Activated naive CD4-positive, alpha-beta T cell treated with anti-CD3 and anti-CD28 coated beads for 36 hours (primary cell): ENCODE results near the gene ZNF862. TPM values are rescaled to one million over a fixed set of nuclear protein-coding genes. Genes with fewer than 3 reads are reported as not detected.

Source experiments
- CTCF ChIA-PET: fragments of 350-600 bp; sonication (Branson Sonifier 250); formaldehyde crosslinking; loops from one replicate; lab custom pipeline; 2021; ENCODE audit warnings: antibody characterized with exemption; lab: Charles Lee
- DNase-seq: peaks from one replicate; pipeline ENCODE4 v3.0.0-alpha.2; 2020
- H3K27ac Mint-ChIP-seq: one replicate; pipeline ENCODE4 v1.8.0; 2021; ENCODE audit warnings: mild to moderate bottlenecking, mixed read lengths
- H3K27me3 Mint-ChIP-seq: one replicate; pipeline ENCODE4 v1.8.0; 2021; ENCODE audit warnings: low read depth, mixed read lengths
- H3K36me3 Mint-ChIP-seq: one replicate; pipeline ENCODE4 v1.8.0; 2021; ENCODE audit warnings: low read depth, mixed read lengths
- H3K4me1 Mint-ChIP-seq: one replicate; pipeline ENCODE4 v1.8.0; 2021; ENCODE audit warnings: low read depth, mixed read lengths
- H3K4me3 Mint-ChIP-seq: one replicate; pipeline ENCODE4 v1.8.0; 2021; ENCODE audit warnings: mild to moderate bottlenecking, moderate library complexity, mixed read lengths
- H3K9me3 Mint-ChIP-seq: one replicate; pipeline ENCODE4 v1.8.0; 2021; ENCODE audit warnings: mixed read lengths
- intact Hi-C: fragments of 100-400 bp; cut with micrococcal nuclease; formaldehyde crosslinking; loops from one replicate; pipeline ENCODE4 v1.15.1; 2023
- total RNA-seq, 2 experiments: library from RNA; stranded (reverse); gene quantifications; one replicate each; pipeline ENCODE4 v1.2.3, GENCODE V29; 2021

ZNF862 gene
- 10 to 100 TPM; 17.6 to 19.4 TPM for total RNA-seq

GRCh38 chr7:149838224-149838991, at the start of gene ZNF862:
ZNF862 (plus strand) TSS chr7:149838375; CDS start chr7:149838612, 237 bp downstream.
- DNase-seq, result peak; percentile 96
- Mint-ChIP-seq H3K36me3 (no peaks in the 10 kb centered on the region), H3K27me3 (no peaks in the 10 kb centered on the region), H3K27ac (peak within 1 kb of the TSS; percentile 80), H3K4me3 (peak within 1 kb of the TSS; percentile 76), H3K9me3 (no peaks in the 10 kb centered on the region), H3K4me1 (peaks cover 26% of the 10 kb centered on the region)
- intact Hi-C loops, result loop anchor here (1.0 to 2.0 kb wide), 6 partner anchors 16 to 541 kb away; partner anchors contain the start of genes ATP6V0E2 and ZNF775
- CTCF ChIA-PET, result interaction anchor here (0.7 to 2.2 kb wide), 6 partner anchors 11 to 64 kb away, joined by 3 to 18 read pairs (median 4); no protein-coding TSS in a partner anchor

GRCh38 chr7:149789101-149789500, 49.1 kb upstream of the ZNF862 start:
- Mint-ChIP-seq H3K4me1 (peaks cover 3% of the 10 kb centered on the region), H3K27me3 (peaks cover 14% of the 10 kb centered on the region), H3K4me3 (no peak overlapping the region), H3K36me3 (no peaks in the 10 kb centered on the region), H3K27ac (no peak overlapping the region), H3K9me3 (no peaks in the 10 kb centered on the region)
- intact Hi-C loops, result no loop called here
- DNase-seq, result no peak
- CTCF ChIA-PET, result interaction anchor here (2.6 kb wide), 1 partner anchor 126 kb away, joined by 11 read pairs; no protein-coding TSS in a partner anchor

GRCh38 chr7:149790146-149790548, 48.0 kb upstream of the ZNF862 start:
- Mint-ChIP-seq H3K9me3 (no peaks in the 10 kb centered on the region), H3K27me3 (peaks cover 14% of the 10 kb centered on the region), H3K36me3 (no peaks in the 10 kb centered on the region), H3K4me3 (no peak overlapping the region), H3K27ac (no peak overlapping the region), H3K4me1 (peaks cover 3% of the 10 kb centered on the region)
- CTCF ChIA-PET, result interaction anchor here (1.6 to 2.6 kb wide), 2 partner anchors 23 to 127 kb away, joined by 3 to 11 read pairs; no protein-coding TSS in a partner anchor
- DNase-seq, result peak; percentile 57
- intact Hi-C loops, result loop anchor here (2.0 kb wide), 1 partner anchor 127 kb away; no protein-coding TSS in a partner anchor

- H3K36me3 Mint-ChIP-seq, result no peaks in the 10 kb centered on the region
- H3K27me3 Mint-ChIP-seq, result peaks cover 14% of the 10 kb centered on the region
- no peak overlapping the region for H3K27ac Mint-ChIP-seq
- CTCF ChIA-PET, result interaction anchor here (1.6 to 2.6 kb wide), 2 partner anchors 22 to 128 kb away, joined by 3 to 11 read pairs; no protein-coding TSS in a partner anchor
- peaks cover 3% of the 10 kb centered on the region for H3K4me1 Mint-ChIP-seq
- no peaks in the 10 kb centered on the region for H3K9me3 Mint-ChIP-seq
- intact Hi-C loops, result loop anchor here (2.0 kb wide), 1 partner anchor 128 kb away; no protein-coding TSS in a partner anchor
- no peak for DNase-seq
- H3K4me3 Mint-ChIP-seq, result no peak overlapping the region
Observed at GRCh38 chr7:149790754-149791360, 47.3 kb upstream of the ZNF862 start.

GRCh38 chr7:149791411-149792219, 46.6 kb upstream of the ZNF862 start:
- Mint-ChIP-seq H3K27ac (no peak overlapping the region), H3K9me3 (no peaks in the 10 kb centered on the region), H3K4me1 (peaks cover 3% of the 10 kb centered on the region), H3K27me3 (peaks cover 14% of the 10 kb centered on the region), H3K4me3 (no peak overlapping the region), H3K36me3 (no peaks in the 10 kb centered on the region)
- CTCF ChIA-PET, result interaction anchor here (1.1 to 2.6 kb wide), 2 partner anchors 49 to 129 kb away, joined by 3 to 11 read pairs; no protein-coding TSS in a partner anchor
- no peak for DNase-seq
- intact Hi-C loops, result loop anchor here (2.0 kb wide), 1 partner anchor 129 kb away; no protein-coding TSS in a partner anchor

- H3K4me1 Mint-ChIP-seq, result peaks cover 3% of the 10 kb centered on the region
- intact Hi-C loops, result no loop called here
- CTCF ChIA-PET, result interaction anchor here (1.1 kb wide), 1 partner anchor 50 kb away, joined by 3 read pairs; no protein-coding TSS in a partner anchor
- H3K36me3 Mint-ChIP-seq, result no peaks in the 10 kb centered on the region
- DNase-seq, result no peak
- H3K27me3 Mint-ChIP-seq, result peaks cover 14% of the 10 kb centered on the region
- H3K9me3 Mint-ChIP-seq, result no peaks in the 10 kb centered on the region
- H3K4me3 Mint-ChIP-seq, result no peak overlapping the region
- H3K27ac Mint-ChIP-seq, result no peak overlapping the region
Observed at GRCh38 chr7:149792220-149792595, 46.0 kb upstream of the ZNF862 start.

- intact Hi-C loops, result no loop called here
- no peaks in the 10 kb centered on the region for H3K36me3 Mint-ChIP-seq
Observed at GRCh38 chr7:149793261-149793660, 44.9 kb upstream of the ZNF862 start.

GRCh38 chr7:149794661-149795060, 43.5 kb upstream of the ZNF862 start:
- intact Hi-C loops, result loop anchor here (5.0 kb wide), 1 partner anchor 52 kb away; no protein-coding TSS in a partner anchor
- Mint-ChIP-seq H3K4me1 (peaks cover 3% of the 10 kb centered on the region), H3K27ac (no peak overlapping the region), H3K4me3 (no peak overlapping the region), H3K36me3 (no peaks in the 10 kb centered on the region), H3K27me3 (peaks cover 7% of the 10 kb centered on the region), H3K9me3 (no peaks in the 10 kb centered on the region)
- no peak for DNase-seq
- CTCF ChIA-PET, result interaction anchor here (0.7 to 0.9 kb wide), 2 partner anchors 11 to 46 kb away, joined by 3 read pairs; no protein-coding TSS in a partner anchor

More at GRCh38 chr7:149793261-149793660, 44.9 kb upstream of the ZNF862 start:
- CTCF ChIA-PET, result no interaction called here
- no peaks in the 10 kb centered on the region for H3K9me3 Mint-ChIP-seq
- no peak overlapping the region for H3K4me3 Mint-ChIP-seq
- DNase-seq, result no peak
- H3K4me1 Mint-ChIP-seq, result peaks cover 3% of the 10 kb centered on the region
- peaks cover 14% of the 10 kb centered on the region for H3K27me3 Mint-ChIP-seq
- H3K27ac Mint-ChIP-seq, result no peak overlapping the region

- CTCF ChIA-PET, result interaction anchor here (0.7 to 0.9 kb wide), 2 partner anchors 11 to 45 kb away, joined by 3 read pairs; no protein-coding TSS in a partner anchor
- H3K9me3 Mint-ChIP-seq, result no peaks in the 10 kb centered on the region
Observed at GRCh38 chr7:149795126-149795525, 43.0 kb upstream of the ZNF862 start.

GRCh38 chr7:149796287-149796860, 41.8 kb upstream of the ZNF862 start:
- no peaks in the 10 kb centered on the region for H3K4me1 Mint-ChIP-seq
- intact Hi-C loops, result loop anchor here (5.0 kb wide), 1 partner anchor 54 kb away; no protein-coding TSS in a partner anchor
- DNase-seq, result no peak
- H3K27me3 Mint-ChIP-seq, result no peaks in the 10 kb centered on the region
- no peaks in the 10 kb centered on the region for H3K36me3 Mint-ChIP-seq
- no peaks in the 10 kb centered on the region for H3K9me3 Mint-ChIP-seq
- H3K4me3 Mint-ChIP-seq, result no peak overlapping the region
- CTCF ChIA-PET, result interaction anchor here (1.2 to 2.1 kb wide), 2 partner anchors 11 to 134 kb away, joined by 3 to 8 read pairs; no protein-coding TSS in a partner anchor
- H3K27ac Mint-ChIP-seq, result no peak overlapping the region

More at GRCh38 chr7:149795126-149795525, 43.0 kb upstream of the ZNF862 start:
- no peaks in the 10 kb centered on the region for H3K4me1 Mint-ChIP-seq
- no peak for DNase-seq
- no peak overlapping the region for H3K27ac Mint-ChIP-seq
- peaks cover 4% of the 10 kb centered on the region for H3K27me3 Mint-ChIP-seq
- H3K36me3 Mint-ChIP-seq, result no peaks in the 10 kb centered on the region
- H3K4me3 Mint-ChIP-seq, result no peak overlapping the region
- intact Hi-C loops, result loop anchor here (5.0 kb wide), 1 partner anchor 53 kb away; no protein-coding TSS in a partner anchor

- CTCF ChIA-PET, result interaction anchor here (2.1 kb wide), 1 partner anchor 9 kb away, joined by 8 read pairs; no protein-coding TSS in a partner anchor
- Mint-ChIP-seq H3K4me3 (no peak overlapping the region), H3K36me3 (no peaks in the 10 kb centered on the region), H3K4me1 (no peaks in the 10 kb centered on the region), H3K9me3 (no peaks in the 10 kb centered on the region), H3K27ac (no peak overlapping the region), H3K27me3 (no peaks in the 10 kb centered on the region)
- no peak for DNase-seq
- intact Hi-C loops, result loop anchor here (5.0 kb wide), 1 partner anchor 55 kb away; no protein-coding TSS in a partner anchor
Observed at GRCh38 chr7:149797771-149798170, 40.4 kb upstream of the ZNF862 start.
